GM10248 (cell line): ENCODE measurements around the gene TPCN2.

Source experiments
- CTCF ChIA-PET: fragments of 300-600 bp; sonication (Branson Sonifier 250); formaldehyde crosslinking; extraction: SDS; loops from one replicate; lab custom pipeline; 2021; ENCODE audit warnings: antibody characterized with exemption; lab: Yijun Ruan, JAX
- POLR2A ChIA-PET: fragments of 350-650 bp; sonication (Branson Sonifier 250); formaldehyde crosslinking; extraction: SDS; loops from one replicate; lab custom pipeline; 2020; ENCODE audit warnings: antibody characterized with exemption; lab: Yijun Ruan, JAX
- DNase-seq: peaks from one replicate; pipeline ENCODE4 v3.0.0; 2012; ENCODE audit errors: extremely low spot score
- TF ChIP-seq, protein P1 (sequence below): IDR thresholded peaks from 2 replicates; pipeline ENCODE4 v1.5.1; 2012; ENCODE audit warnings: mild to moderate bottlenecking, low read depth; ENCODE audit errors: extremely low read depth, missing control alignments, control extremely low read depth

The TPCN2 gene

DNA sequence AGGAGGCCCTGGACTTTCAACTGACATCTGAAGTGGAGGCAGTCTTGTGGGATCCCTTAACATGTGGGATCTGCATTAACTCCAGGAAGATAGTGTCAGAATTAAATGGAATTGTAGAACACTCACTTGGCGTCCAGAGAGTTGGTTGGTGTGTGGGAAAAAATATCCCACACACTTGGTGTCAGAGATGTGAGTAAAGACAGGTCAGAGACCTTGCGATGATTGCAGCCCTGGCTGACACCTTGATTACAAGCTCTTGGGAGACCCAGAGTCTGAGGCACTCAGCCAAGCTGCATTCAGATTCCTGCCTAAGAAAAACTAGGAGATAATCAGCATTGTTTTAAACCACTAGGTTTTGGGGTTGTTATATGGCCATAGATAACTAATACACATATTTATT is 7.2 kb upstream of the TPCN2 start:
- TF ChIP-seq, protein P1, sequence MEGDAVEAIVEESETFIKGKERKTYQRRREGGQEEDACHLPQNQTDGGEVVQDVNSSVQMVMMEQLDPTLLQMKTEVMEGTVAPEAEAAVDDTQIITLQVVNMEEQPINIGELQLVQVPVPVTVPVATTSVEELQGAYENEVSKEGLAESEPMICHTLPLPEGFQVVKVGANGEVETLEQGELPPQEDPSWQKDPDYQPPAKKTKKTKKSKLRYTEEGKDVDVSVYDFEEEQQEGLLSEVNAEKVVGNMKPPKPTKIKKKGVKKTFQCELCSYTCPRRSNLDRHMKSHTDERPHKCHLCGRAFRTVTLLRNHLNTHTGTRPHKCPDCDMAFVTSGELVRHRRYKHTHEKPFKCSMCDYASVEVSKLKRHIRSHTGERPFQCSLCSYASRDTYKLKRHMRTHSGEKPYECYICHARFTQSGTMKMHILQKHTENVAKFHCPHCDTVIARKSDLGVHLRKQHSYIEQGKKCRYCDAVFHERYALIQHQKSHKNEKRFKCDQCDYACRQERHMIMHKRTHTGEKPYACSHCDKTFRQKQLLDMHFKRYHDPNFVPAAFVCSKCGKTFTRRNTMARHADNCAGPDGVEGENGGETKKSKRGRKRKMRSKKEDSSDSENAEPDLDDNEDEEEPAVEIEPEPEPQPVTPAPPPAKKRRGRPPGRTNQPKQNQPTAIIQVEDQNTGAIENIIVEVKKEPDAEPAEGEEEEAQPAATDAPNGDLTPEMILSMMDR: no peak
- no peak for DNase-seq
- CTCF ChIA-PET: no interaction called here
- POLR2A ChIA-PET: no interaction called here

DNA sequence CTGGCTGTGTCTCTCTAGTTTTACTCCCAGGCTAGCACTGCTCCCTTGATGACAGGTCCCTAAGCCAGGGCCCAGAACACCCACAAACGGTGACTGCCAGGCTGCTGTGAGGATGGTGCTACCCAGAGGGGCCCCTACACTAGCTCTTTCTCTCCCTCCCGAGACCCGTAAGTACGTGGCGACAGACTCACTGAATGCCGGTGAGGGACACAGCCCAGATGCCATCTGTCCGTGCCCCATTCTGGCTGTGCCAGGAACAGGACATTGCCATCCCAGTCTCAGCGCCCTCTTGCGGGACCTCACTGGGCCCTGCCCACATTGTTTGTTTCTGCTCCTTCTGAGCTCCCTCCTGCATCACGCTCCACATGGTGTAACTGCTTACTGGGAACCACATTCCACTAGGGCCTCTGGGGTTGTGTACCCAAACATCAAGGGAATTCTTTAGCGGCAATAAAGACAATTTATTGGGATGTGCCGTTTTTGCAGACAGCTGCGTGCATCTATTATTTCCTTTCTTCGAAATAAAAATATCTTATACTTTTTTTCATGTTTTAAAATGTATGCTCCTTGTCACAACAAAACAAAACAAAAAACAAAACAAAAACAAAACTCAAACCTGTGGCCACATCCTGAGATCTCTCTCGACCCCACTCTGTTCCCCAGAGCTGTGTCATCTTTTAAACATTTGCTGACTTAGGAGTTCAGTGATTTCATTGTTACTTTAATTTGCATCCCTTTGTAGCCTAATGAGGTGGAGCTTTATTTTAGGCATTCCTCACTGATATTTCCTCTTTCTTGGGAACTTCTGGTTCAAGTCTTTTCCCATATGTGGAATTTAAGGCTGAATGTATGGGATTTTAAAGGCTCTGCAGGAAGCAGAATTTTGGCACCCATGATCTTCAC is 4.4 kb upstream of the TPCN2 start:
- CTCF ChIA-PET: interaction anchor here (1.0 to 1.5 kb wide), 4 partner anchors 11 to 22 kb away, joined by 3 to 8 read pairs (median 4); no protein-coding TSS in a partner anchor
- TF ChIP-seq, protein P1: peak; percentile 15
- no peak for DNase-seq
- POLR2A ChIA-PET: no interaction called here

DNA sequence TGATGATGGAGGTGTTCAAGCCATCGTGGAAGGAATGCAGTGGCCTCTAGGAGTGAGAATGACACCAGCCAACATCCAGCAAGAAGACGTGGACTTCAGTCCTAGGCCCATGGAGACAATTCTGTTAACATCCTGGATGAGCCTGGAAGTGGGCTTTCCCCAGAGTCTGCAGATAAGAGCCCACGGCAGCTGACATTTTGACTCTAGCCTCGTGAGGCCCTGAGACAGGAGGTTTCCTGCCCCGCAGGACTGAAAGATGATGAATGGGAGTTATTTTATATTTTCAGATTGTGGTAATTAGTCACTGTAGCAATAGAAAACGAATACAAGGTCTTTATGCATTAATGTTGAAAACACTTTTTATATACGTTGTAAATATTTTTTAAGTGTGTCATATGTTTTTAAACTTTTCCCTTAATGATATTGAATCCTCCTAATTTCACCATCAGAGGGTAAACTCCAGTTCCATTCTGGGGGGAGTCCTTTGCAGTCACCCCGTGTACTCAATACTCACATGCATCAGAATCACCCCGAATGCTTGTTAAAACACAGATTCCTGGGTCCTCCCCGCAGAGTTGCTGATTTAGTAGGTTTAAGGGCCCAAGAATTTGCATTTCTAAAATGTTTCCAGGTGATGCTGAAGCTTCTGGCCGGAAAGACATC is 570 bp upstream of the TPCN2 start:
- ChIA-PET CTCF (no interaction called here), POLR2A (no interaction called here)
- no peak for DNase-seq
- TF ChIP-seq, protein P1: no peak

DNA sequence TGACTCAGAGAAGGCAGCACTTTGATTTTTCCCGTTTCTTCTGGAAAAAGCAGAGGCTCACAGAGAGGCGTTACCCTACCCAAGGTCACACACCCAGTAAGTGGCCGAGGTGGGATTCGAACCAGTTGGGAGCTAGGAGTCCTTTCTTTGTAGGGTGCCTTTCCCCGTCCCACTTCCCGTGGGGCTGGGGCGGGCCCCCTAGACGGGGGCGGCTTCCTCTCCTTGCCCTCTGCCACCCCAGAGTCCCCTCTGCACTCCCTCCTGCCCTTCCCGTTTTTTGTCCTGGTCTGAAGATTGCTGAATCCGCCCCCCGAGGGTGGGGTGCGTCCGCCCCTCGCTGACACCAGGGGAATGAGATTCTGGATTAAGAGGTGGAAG is 747 bp downstream of the TPCN2 start:
- POLR2A ChIA-PET: no interaction called here
- CTCF ChIA-PET: interaction anchor here (1.5 kb wide), 1 partner anchor 10 kb away, joined by 4 read pairs; no protein-coding TSS in a partner anchor
- DNase-seq: no peak
- TF ChIP-seq, protein P1: no peak

DNA sequence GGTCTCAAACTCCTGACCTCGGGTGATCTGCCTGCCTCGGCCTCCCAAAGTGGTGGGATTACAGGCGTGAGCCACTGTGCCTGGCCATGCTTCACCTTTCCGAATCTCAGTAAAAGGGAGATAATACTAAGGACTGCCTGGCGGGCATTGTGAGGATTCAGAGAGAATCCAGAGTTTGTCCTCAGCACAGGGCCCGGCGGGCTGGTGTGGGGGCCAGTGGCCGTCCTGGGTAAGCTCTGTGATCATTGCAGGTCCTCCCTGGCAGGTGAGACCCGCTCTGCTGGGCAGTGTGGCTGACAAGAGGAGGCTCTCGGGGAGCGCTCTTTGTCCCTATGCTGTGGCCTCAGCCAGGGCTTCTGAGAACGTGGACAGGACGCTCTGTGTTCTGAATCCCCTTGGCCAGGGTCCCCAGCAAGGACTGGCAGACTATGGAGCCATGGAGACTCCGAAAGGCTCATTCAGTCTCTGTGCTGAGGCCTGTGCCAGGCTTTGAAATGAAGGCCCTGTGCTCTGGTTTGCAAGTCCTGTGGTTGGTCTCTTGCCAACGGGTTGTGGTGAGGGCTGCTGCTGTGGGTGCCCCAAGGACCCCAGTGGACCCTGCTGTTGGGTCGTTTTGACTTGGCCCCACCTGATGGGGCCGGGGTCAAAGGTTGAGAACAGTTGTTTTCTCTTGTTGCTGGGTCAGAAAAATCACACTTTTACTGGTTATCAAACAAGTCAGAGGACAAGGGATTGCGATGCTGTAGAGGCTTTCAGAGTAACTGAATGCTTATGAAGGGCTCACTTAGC is 2.1 kb downstream of the TPCN2 start:
- TF ChIP-seq, protein P1: no peak
- DNase-seq: no peak
- POLR2A ChIA-PET: no interaction called here
- CTCF ChIA-PET: no interaction called here

DNA sequence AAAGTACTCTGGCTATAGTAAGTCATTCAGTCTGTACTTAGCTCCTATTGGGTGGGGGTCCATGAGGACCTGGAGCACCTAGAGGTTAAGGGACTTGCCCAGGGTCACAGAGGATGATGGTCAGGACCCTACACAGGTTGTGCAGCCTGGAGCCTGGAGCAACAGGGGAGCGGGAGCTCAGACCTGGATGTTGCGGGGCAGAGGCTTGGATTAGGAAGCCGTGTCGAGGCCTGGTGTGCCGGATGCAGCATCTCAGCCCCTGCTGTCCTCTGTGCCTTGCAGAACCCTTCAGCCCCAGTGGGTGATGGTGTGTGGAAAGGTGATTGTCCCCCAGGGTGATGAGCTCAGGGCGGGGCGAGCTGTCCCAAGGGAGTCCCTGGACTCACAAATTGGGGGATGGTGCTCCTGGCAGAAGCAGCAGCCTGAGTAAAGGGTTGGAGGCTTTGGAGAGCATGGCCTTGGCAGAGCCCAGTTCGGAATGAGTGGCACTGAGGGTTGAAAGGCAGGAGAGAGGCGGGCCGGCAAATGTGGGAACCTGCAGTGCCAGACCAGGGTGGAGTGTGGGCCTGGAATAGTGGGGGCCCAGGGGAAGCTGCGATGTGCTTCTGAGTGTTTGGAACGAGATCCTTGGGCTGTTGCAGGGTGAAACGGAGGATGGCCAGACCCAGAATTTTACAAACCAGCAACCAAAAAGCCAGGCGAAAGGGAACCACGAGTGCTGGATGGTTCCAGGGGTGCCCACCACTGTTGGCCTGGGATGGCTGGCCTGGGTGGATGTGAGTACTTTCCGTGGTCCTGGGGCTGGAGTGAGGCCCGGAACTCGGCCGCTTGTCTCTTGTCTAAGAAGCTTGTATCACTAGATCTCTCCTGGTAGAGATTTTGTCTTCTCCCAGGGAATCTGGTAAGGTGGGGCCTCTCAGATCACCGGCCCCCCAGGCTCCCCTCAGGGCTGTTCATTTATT is 2.9 kb downstream of the TPCN2 start:
- ChIA-PET CTCF (no interaction called here), POLR2A (no interaction called here)
- TF ChIP-seq, protein P1: no peak
- DNase-seq: no peak
